Posterior vena cava (tissue), 2 donors: ENCODE data around the gene IGFN1. TPM values are rescaled to one million over a fixed set of nuclear protein-coding genes. Genes with fewer than 3 reads are reported as not detected.

Experiments used
- DNase-seq: peaks from one replicate; pipeline ENCODE4 v3.0.0-alpha.2; 2020; ENCODE audit warnings: low spot score
- intact Hi-C, 2 donors: fragments of 100-400 bp; cut with DNase I; formaldehyde crosslinking; loops; one replicate each; pipeline versions ENCODE4 v1.14.1 to v1.14.2; 2022 to 2023
- total RNA-seq, 2 donors: library from RNA; stranded (reverse); fragmentation: NEBNext Ultra II Directional; extraction: Animal tissue kit (Norgen Biotek cat#: 25700); gene quantifications; one replicate each; pipeline ENCODE4 v1.2.1, GENCODE V29; 2021
- donor health status: DM: yes; HTN: yes; CAD: no.
- donor health status: DM: yes; HTN: yes; CAD: no.

Gene IGFN1
- total RNA-seq, 2 donors from 2014 or later, result 0.90 to 3.4 TPM

GRCh38 chr1:201181726-201182125 lies 8.9 kb upstream of the IGFN1 start:
- peak; percentile 15 for DNase-seq
- intact Hi-C loops, result no loop called here

GRCh38 chr1:201183209-201183608 lies 7.4 kb upstream of the IGFN1 start:
- DNase-seq, result peak; percentile 10
- intact Hi-C loops, result no loop called here

- peak; percentile 67 for DNase-seq
- intact Hi-C loops, result no loop called here
These were observed 6.9 kb upstream of the IGFN1 start for GRCh38 chr1:201183753-201184152.

GRCh38 chr1:201184307-201185122 lies 6.1 kb upstream of the IGFN1 start:
- DNase-seq, result peak; percentile 19
- intact Hi-C loops, result no loop called here

- DNase-seq, result no peak
- intact Hi-C loops, result no loop called here
These were observed 5.5 kb upstream of the IGFN1 start for GRCh38 chr1:201185123-201185453.

- no peak for DNase-seq
- intact Hi-C loops, result no loop called here
These were observed 5.0 kb upstream of the IGFN1 start for GRCh38 chr1:201185527-201186128.

GRCh38 chr1:201186192-201186591 lies 4.4 kb upstream of the IGFN1 start:
- no peak for DNase-seq
- intact Hi-C loops, result no loop called here

GRCh38 chr1:201189085-201189484 lies 1.5 kb upstream of the IGFN1 start:
- no peak for DNase-seq
- intact Hi-C loops, result no loop called here

GRCh38 chr1:201190005-201190404 lies 619 bp upstream of the IGFN1 start:
- peak; percentile 53 for DNase-seq
- intact Hi-C loops, result no loop called here

GRCh38 chr1:201191653-201192260 lies 1.1 kb downstream of the IGFN1 start:
- intact Hi-C loops, result no loop called here
- peak; percentile 76 for DNase-seq

- peak; percentile 19 for DNase-seq
- intact Hi-C loops, result no loop called here
These were observed 1.7 kb downstream of the IGFN1 start for GRCh38 chr1:201192261-201192788.

- intact Hi-C loops, result no loop called here
- DNase-seq, result peak; percentile 38
These were observed 3.4 kb downstream of the IGFN1 start for GRCh38 chr1:201194046-201194445.

- intact Hi-C loops, result no loop called here
- no peak for DNase-seq
These were observed 8.0 kb downstream of the IGFN1 start for GRCh38 chr1:201198598-201198997.

- peak; percentile 68 for DNase-seq
- intact Hi-C loops, result no loop called here
These were observed 14.4 kb downstream of the IGFN1 start for GRCh38 chr1:201205036-201205435.

GRCh38 chr1:201206176-201206575 lies 15.6 kb downstream of the IGFN1 start:
- intact Hi-C loops, result no loop called here
- no peak for DNase-seq

- DNase-seq, result peak; percentile 34
- intact Hi-C loops, result no loop called here
These were observed 16.4 kb downstream of the IGFN1 start for GRCh38 chr1:201207046-201207445.

GRCh38 chr1:201208236-201208635 lies 17.6 kb downstream of the IGFN1 start:
- intact Hi-C loops, result no loop called here
- DNase-seq, result peak; percentile 29

- peak; percentile 62 for DNase-seq
- intact Hi-C loops, result no loop called here
These were observed 21.4 kb downstream of the IGFN1 start for GRCh38 chr1:201212056-201212455.

- intact Hi-C loops, result no loop called here
- DNase-seq, result peak; percentile 62
These were observed 21.9 kb downstream of the IGFN1 start for GRCh38 chr1:201212461-201213055.
